Measurements from ENCODE around the gene TATDN3. TPM values are rescaled to one million over a fixed set of nuclear protein-coding genes. Genes with fewer than 3 reads are reported as not detected.

Gene TATDN3
- total and polyA plus RNA-seq, 9 of the 15 experiments (the other 6 are each of a cell fraction or from before 2014, with no cell fraction given), result 18.3 to 79.9 (median 28.2) TPM

GRCh38 chr1:212791676-212792395 lies at the start of gene TATDN3, which contains the start of gene NSL1 (continued):
- TF ChIP-seq CBX1 (IDR thresholded peaks at IDR 0.05; ENCODE audit: low read depth) (peak; percentile 95; the same call in 1 of the 2 replicates), MCM2 (IDR thresholded peaks at IDR 0.05; ENCODE audit: low read depth) (no peak), KLF1 (tag; IDR thresholded peaks at IDR 0.05) (peak; percentile 9; the same call in 1 of the 2 replicates), NEUROD1 (IDR thresholded peaks at IDR 0.05; ENCODE audit: borderline replicate concordance, low read depth, low read length, partially characterized antibody) (peak; percentile 96), CBX2 (IDR thresholded peaks at IDR 0.05; ENCODE audit: insufficient read depth, low read length, poor library complexity, severe bottlenecking) (no peak), BHLHE40 (IDR thresholded peaks at IDR 0.05; ENCODE audit: low read length) (peak; percentile 70), ARID1B (IDR thresholded peaks at IDR 0.05) (peak; percentile 53), NCOA1 (IDR thresholded peaks at IDR 0.05; ENCODE audit: low read depth) (peak; percentile 99), ZC3H4 (CRISPR knock-in tag; IDR thresholded peaks at IDR 0.05; ENCODE audit: borderline replicate concordance) (peak; percentile 87; the same call in 1 of the 2 replicates), HES1 (IDR thresholded peaks at IDR 0.05; ENCODE audit: low read depth) (no peak), CEBPG (CRISPR knock-in tag; IDR thresholded peaks at IDR 0.05) (0 out of 2 replicates have a peak, but pooled peaks have one; percentile 41), CEBPG (tag; conservative IDR thresholded peaks at IDR 0.05 in 1 of 2, IDR thresholded peaks at IDR 0.05 in 1 of 2) (no peak), MAX (CRISPR knock-in tag; IDR thresholded peaks at IDR 0.05) (peak; percentile 78), ZNF639 (CRISPR knock-in tag; conservative IDR thresholded peaks at IDR 0.05 in 1 of 2, IDR thresholded peaks at IDR 0.05 in 1 of 2) (peak in 1 of 2 experiments; percentile 97; a peak in 2 of 4 replicates), SUPT5H (IDR thresholded peaks at IDR 0.05) (peak; percentile 98), SAFB (IDR thresholded peaks at IDR 0.05; ENCODE audit: borderline replicate concordance, low read depth, low read length) (no peak), ZHX1 (conservative IDR thresholded peaks at IDR 0.05; ENCODE audit: low read length) (0 out of 2 replicates have a peak, but pooled peaks have one; percentile 66), EP400 (IDR thresholded peaks at IDR 0.05) (peak; percentile 93), NR3C1 (CRISPR knock-in tag; IDR thresholded peaks at IDR 0.05) (no peak; the same call in 1 of the 2 replicates), HDAC3 (IDR thresholded peaks at IDR 0.05; ENCODE audit: borderline replicate concordance, partially characterized antibody) (no peak), GATAD2A (IDR thresholded peaks at IDR 0.05) (peak; percentile 98), GABPA (tag; conservative IDR thresholded peaks at IDR 0.05; ENCODE audit: low read depth) (peak; percentile 98), POU5F1 (IDR thresholded peaks at IDR 0.05; ENCODE audit: borderline replicate concordance, low read depth, low read length, partially characterized antibody) (peak; percentile 64)
